ENCODE data around the gene BUB3. TPM values are rescaled to one million over a fixed set of nuclear protein-coding genes. Genes with fewer than 3 reads are reported as not detected.

BUB3 gene
- total RNA-seq, 1 experiment from 2014 or later = 180 TPM

DNA sequence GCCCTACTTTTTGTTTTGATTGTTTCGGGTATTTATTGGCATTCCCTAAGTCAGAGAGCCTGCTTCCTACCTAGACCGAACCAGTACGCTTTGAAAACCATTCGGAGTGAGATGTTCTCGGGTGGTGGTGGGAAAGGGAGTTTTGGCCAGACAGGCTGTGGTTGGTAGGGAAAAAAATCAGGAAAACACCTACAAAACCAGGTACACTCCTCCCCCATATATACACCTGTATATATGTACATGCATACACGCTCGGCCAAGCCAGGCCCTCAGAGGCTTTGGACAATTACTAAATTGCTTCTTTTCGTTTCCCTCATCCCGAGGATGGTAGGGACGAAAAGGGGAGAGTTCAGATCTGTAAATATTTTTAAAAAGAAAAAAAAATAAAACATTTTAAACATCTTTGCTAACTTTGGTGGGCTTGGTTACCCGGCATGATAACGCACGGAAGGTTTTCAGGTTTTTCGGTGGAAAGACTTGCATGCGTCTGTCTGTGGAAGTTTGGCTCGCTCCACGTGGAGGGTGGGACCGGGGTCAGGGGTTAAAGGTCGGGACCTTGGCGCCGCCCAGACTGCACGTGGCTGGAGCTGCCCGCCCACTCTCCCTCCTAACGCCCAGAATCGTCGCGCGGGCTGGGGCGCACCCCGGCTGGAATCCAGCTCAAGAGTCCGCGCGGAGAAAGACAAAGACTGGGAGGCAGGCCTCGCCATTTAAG is 3.8 kb upstream of the BUB3 start (continued):
- TF ChIP-seq, protein P1, sequence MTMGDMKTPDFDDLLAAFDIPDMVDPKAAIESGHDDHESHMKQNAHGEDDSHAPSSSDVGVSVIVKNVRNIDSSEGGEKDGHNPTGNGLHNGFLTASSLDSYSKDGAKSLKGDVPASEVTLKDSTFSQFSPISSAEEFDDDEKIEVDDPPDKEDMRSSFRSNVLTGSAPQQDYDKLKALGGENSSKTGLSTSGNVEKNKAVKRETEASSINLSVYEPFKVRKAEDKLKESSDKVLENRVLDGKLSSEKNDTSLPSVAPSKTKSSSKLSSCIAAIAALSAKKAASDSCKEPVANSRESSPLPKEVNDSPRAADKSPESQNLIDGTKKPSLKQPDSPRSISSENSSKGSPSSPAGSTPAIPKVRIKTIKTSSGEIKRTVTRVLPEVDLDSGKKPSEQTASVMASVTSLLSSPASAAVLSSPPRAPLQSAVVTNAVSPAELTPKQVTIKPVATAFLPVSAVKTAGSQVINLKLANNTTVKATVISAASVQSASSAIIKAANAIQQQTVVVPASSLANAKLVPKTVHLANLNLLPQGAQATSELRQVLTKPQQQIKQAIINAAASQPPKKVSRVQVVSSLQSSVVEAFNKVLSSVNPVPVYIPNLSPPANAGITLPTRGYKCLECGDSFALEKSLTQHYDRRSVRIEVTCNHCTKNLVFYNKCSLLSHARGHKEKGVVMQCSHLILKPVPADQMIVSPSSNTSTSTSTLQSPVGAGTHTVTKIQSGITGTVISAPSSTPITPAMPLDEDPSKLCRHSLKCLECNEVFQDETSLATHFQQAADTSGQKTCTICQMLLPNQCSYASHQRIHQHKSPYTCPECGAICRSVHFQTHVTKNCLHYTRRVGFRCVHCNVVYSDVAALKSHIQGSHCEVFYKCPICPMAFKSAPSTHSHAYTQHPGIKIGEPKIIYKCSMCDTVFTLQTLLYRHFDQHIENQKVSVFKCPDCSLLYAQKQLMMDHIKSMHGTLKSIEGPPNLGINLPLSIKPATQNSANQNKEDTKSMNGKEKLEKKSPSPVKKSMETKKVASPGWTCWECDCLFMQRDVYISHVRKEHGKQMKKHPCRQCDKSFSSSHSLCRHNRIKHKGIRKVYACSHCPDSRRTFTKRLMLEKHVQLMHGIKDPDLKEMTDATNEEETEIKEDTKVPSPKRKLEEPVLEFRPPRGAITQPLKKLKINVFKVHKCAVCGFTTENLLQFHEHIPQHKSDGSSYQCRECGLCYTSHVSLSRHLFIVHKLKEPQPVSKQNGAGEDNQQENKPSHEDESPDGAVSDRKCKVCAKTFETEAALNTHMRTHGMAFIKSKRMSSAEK (CRISPR knock-in tag; IDR thresholded peaks at IDR 0.05; ENCODE audit: borderline replicate concordance) = no peak
- TF ChIP-seq CBFB (CRISPR knock-in tag; IDR thresholded peaks at IDR 0.05; ENCODE audit: low read depth) = no peak
- TF ChIP-seq, protein P2, sequence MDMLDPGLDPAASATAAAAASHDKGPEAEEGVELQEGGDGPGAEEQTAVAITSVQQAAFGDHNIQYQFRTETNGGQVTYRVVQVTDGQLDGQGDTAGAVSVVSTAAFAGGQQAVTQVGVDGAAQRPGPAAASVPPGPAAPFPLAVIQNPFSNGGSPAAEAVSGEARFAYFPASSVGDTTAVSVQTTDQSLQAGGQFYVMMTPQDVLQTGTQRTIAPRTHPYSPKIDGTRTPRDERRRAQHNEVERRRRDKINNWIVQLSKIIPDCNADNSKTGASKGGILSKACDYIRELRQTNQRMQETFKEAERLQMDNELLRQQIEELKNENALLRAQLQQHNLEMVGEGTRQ (CRISPR knock-in tag; IDR thresholded peaks at IDR 0.05) = peak; percentile 78
- TF ChIP-seq, protein P3, sequence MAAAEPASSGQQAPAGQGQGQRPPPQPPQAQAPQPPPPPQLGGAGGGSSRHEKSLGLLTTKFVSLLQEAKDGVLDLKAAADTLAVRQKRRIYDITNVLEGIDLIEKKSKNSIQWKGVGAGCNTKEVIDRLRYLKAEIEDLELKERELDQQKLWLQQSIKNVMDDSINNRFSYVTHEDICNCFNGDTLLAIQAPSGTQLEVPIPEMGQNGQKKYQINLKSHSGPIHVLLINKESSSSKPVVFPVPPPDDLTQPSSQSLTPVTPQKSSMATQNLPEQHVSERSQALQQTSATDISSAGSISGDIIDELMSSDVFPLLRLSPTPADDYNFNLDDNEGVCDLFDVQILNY (CRISPR knock-in tag; IDR thresholded peaks at IDR 0.05) = peak; percentile 33; the same call in 1 of the 2 replicates
- peak; percentile 78 for TF ChIP-seq TP53 (CRISPR knock-in tag; IDR thresholded peaks at IDR 0.05)
- TF ChIP-seq, protein P4, sequence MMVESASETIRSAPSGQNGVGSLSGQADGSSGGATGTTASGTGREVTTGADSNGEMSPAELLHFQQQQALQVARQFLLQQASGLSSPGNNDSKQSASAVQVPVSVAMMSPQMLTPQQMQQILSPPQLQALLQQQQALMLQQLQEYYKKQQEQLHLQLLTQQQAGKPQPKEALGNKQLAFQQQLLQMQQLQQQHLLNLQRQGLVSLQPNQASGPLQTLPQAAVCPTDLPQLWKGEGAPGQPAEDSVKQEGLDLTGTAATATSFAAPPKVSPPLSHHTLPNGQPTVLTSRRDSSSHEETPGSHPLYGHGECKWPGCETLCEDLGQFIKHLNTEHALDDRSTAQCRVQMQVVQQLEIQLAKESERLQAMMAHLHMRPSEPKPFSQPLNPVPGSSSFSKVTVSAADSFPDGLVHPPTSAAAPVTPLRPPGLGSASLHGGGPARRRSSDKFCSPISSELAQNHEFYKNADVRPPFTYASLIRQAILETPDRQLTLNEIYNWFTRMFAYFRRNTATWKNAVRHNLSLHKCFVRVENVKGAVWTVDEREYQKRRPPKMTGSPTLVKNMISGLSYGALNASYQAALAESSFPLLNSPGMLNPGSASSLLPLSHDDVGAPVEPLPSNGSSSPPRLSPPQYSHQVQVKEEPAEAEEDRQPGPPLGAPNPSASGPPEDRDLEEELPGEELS (CRISPR knock-in tag; IDR thresholded peaks at IDR 0.05) = peak; percentile 81; the same call in 1 of the 2 replicates
- no peak for TF ChIP-seq GABPB1 (CRISPR knock-in tag; IDR thresholded peaks at IDR 0.05)
- no peak for TF ChIP-seq RORB (CRISPR knock-in tag; IDR thresholded peaks at IDR 0.05)
- TF ChIP-seq, protein P5, sequence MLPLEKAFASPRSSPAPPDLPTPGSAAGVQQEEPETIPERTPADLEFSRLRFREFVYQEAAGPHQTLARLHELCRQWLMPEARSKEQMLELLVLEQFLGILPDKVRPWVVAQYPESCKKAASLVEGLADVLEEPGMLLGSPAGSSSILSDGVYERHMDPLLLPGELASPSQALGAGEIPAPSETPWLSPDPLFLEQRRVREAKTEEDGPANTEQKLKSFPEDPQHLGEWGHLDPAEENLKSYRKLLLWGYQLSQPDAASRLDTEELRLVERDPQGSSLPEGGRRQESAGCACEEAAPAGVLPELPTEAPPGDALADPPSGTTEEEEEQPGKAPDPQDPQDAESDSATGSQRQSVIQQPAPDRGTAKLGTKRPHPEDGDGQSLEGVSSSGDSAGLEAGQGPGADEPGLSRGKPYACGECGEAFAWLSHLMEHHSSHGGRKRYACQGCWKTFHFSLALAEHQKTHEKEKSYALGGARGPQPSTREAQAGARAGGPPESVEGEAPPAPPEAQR (CRISPR knock-in tag; IDR thresholded peaks at IDR 0.05) = no peak
- TF ChIP-seq ZNF423 (CRISPR knock-in tag; IDR thresholded peaks at IDR 0.05) = no peak
- no peak; the same call in 1 of the 2 replicates for TF ChIP-seq NR3C1 (CRISPR knock-in tag; conservative IDR thresholded peaks at IDR 0.05; ENCODE audit: low read depth)
- TF ChIP-seq, protein P6, sequence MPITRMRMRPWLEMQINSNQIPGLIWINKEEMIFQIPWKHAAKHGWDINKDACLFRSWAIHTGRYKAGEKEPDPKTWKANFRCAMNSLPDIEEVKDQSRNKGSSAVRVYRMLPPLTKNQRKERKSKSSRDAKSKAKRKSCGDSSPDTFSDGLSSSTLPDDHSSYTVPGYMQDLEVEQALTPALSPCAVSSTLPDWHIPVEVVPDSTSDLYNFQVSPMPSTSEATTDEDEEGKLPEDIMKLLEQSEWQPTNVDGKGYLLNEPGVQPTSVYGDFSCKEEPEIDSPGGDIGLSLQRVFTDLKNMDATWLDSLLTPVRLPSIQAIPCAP (CRISPR knock-in tag; IDR thresholded peaks at IDR 0.05) = no peak
- TF ChIP-seq GTF2I (CRISPR knock-in tag; conservative IDR thresholded peaks at IDR 0.05) = no peak
- TF ChIP-seq NFATC4 (CRISPR knock-in tag; IDR thresholded peaks at IDR 0.05) = no peak
- TF ChIP-seq, protein P7, sequence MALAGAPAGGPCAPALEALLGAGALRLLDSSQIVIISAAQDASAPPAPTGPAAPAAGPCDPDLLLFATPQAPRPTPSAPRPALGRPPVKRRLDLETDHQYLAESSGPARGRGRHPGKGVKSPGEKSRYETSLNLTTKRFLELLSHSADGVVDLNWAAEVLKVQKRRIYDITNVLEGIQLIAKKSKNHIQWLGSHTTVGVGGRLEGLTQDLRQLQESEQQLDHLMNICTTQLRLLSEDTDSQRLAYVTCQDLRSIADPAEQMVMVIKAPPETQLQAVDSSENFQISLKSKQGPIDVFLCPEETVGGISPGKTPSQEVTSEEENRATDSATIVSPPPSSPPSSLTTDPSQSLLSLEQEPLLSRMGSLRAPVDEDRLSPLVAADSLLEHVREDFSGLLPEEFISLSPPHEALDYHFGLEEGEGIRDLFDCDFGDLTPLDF (CRISPR knock-in tag; IDR thresholded peaks at IDR 0.05) = no peak
- no peak for TF ChIP-seq ZNF219 (CRISPR knock-in tag; IDR thresholded peaks at IDR 0.05; ENCODE audit: borderline replicate concordance)
- TF ChIP-seq, protein P8, sequence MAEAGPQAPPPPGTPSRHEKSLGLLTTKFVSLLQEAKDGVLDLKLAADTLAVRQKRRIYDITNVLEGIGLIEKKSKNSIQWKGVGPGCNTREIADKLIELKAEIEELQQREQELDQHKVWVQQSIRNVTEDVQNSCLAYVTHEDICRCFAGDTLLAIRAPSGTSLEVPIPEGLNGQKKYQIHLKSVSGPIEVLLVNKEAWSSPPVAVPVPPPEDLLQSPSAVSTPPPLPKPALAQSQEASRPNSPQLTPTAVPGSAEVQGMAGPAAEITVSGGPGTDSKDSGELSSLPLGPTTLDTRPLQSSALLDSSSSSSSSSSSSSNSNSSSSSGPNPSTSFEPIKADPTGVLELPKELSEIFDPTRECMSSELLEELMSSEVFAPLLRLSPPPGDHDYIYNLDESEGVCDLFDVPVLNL (CRISPR knock-in tag; IDR thresholded peaks at IDR 0.05; ENCODE audit: borderline replicate concordance, low read depth) = no peak
- TF ChIP-seq PRRX2 (CRISPR knock-in tag; IDR thresholded peaks at IDR 0.05) = no peak
- 0 out of 2 replicates have a peak, but pooled peaks have one; percentile 35 for TF ChIP-seq ZNF138 (CRISPR knock-in tag; conservative IDR thresholded peaks at IDR 0.05)
- no peak for TF ChIP-seq HMGA2 (CRISPR knock-in tag; IDR thresholded peaks at IDR 0.05)
- no peak for TF ChIP-seq ZNF263 (CRISPR knock-in tag; IDR thresholded peaks at IDR 0.05; ENCODE audit: low read depth)
- no peak for TF ChIP-seq SMAD3 (CRISPR knock-in tag; IDR thresholded peaks at IDR 0.05; ENCODE audit: borderline replicate concordance)
- TF ChIP-seq, protein P9, sequence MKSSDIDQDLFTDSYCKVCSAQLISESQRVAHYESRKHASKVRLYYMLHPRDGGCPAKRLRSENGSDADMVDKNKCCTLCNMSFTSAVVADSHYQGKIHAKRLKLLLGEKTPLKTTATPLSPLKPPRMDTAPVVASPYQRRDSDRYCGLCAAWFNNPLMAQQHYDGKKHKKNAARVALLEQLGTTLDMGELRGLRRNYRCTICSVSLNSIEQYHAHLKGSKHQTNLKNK (CRISPR knock-in tag; IDR thresholded peaks at IDR 0.05) = no peak
- no peak for TF ChIP-seq EMX1 (CRISPR knock-in tag; IDR thresholded peaks at IDR 0.05)
- TF ChIP-seq ELF4 (CRISPR knock-in tag; IDR thresholded peaks at IDR 0.05; ENCODE audit: low read depth) = no peak
- no peak; the same call in none of the 2 replicates for TF ChIP-seq ETV6 (CRISPR knock-in tag; IDR thresholded peaks at IDR 0.05)
- TF ChIP-seq KAT7 (CRISPR knock-in tag; IDR thresholded peaks at IDR 0.05; ENCODE audit: borderline replicate concordance) = no peak
